Left ventricle myocardium superior (tissue), 1 donor: Measurements from ENCODE around the gene SLC4A11. TPM values are rescaled to one million over a fixed set of nuclear protein-coding genes. Genes with fewer than 3 reads are reported as not detected.
A peak's percentile ranks its signal among the peaks of the same experiment; 100 is the strongest.
"Not testable (repeated sequence)": the region's sequence is repeated elsewhere in the genome, so short reads cannot be mapped to it uniquely, and the experiment has no call there.

Experiments used
- ATAC-seq: fragments of 200-7000 bp; cut with Tn5 transposase; one replicate; pipeline ENCODE4 v1.9.1; 2020; ENCODE audit warnings: mild to moderate bottlenecking, moderate library complexity
- DNase-seq: peaks from one replicate; pipeline ENCODE4 v3.0.0-alpha.2; 2020
- intact Hi-C: fragments of 100-400 bp; cut with micrococcal nuclease; formaldehyde crosslinking; loops from one replicate; pipeline ENCODE4 v1.11.0; 2022
- total RNA-seq: library from RNA; stranded (reverse); fragmentation: NEBNext Ultra II Directional; extraction: Animal tissue kit (Norgen Biotek cat#: 25700); gene quantifications from one replicate; pipeline ENCODE4 v1.2.1, GENCODE V29; 2021
- donor health status: DM: no; HTN: yes; CAD: no; lungs with severe emphysema.

SLC4A11 gene
- total RNA-seq, 1 donor from 2014 or later, result 0.82 TPM

- no peak for ATAC-seq
- intact Hi-C loops, result no loop called here
- no peak for DNase-seq
These were observed 7.0 kb downstream of the SLC4A11 start for GRCh38 chr20:3231889-3232588.

DNA sequence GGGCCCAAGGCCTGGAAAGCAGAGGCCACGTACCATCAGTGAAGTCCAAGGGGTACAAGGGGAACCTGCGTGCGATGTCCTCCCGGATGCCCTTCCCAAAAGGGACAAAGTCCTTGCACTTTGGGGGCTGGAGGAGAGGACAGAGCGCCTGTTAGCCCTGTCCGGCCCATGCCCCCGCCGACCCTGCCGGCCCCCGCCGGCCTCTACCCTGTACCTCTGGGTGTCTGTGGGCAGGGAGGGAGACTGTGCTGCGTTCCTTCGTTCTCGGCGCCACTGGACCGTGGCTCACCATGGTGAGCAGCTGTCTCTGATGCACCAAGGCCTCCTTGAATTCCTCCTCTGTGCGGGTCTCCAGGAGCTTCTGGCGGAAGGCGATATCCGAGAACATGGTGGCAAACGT lies 7.9 kb downstream of the SLC4A11 start:
- intact Hi-C loops, result no loop called here
- no peak for ATAC-seq
- DNase-seq, result no peak

DNA sequence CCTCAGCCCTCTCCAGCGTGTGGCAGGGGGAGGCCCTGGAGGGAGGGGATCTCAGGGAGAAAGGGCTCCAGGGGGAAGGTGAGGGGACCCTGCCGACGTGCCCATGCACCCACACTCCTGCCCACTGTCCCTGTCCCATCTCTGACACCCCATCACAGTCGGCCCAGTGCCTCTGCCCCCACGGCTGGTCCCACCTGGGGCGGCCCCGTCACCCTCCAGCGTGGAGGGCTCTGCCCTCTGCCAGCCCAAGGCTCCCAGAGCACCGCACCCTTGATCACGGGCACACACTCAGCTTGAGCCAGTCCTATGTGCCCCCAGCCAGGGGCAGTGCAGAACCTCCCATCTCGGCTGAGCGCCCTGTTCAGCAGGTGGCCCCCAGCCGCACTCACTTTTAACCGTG lies 9.2 kb downstream of the SLC4A11 start:
- DNase-seq (no peak), ATAC-seq (no peak)
- intact Hi-C loops, result no loop called here

- intact Hi-C loops, result no loop called here
- no peak for DNase-seq
- ATAC-seq, result no peak
These were observed 9.8 kb downstream of the SLC4A11 start for GRCh38 chr20:3229158-3229557.

DNA sequence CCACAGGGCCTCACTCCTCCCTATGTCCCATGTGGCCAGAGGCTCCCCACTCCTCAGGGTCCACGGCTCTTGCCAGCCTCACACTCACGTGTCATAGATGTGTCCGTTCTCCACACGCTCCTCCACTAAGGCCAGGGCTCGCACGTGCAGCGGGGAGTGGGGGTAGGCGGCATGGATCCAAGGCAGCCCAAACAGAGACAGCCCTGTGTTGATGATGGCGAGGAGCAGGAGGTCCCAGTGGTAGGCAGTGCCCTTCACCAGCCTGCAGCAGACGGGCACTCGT lies 10.3 kb downstream of the SLC4A11 start:
- DNase-seq (no peak), ATAC-seq (no peak)
- intact Hi-C loops, result no loop called here

- DNase-seq (no peak), ATAC-seq (no peak)
- intact Hi-C loops, result no loop called here
These were observed 10.8 kb downstream of the SLC4A11 start for GRCh38 chr20:3227936-3228749.

GRCh38 chr20:3227506-3227905 lies 11.5 kb downstream of the SLC4A11 start:
- no peak for ATAC-seq
- intact Hi-C loops, result no loop called here
- DNase-seq, result no peak

DNA sequence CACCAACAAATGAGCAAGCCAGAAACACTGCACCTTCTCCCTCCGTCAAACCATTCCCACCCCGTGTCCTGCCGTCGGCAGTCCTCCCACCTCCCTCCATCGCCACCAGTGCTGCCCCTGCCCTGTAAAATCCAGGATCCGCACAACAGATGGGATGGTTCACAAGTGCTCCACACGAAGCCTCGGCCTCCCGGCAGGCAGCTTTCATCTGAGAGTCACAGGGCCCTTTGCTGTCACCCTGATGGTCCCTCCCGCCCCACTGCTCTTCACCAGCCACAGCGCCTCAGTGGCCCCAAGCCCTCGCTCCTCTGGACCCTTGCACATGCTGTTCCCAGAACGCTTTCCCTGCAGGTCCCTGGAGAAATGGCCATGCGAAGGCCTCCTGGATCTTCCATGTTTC lies 12.1 kb downstream of the SLC4A11 start:
- DNase-seq (no peak), ATAC-seq (no peak)
- intact Hi-C loops, result no loop called here

DNA sequence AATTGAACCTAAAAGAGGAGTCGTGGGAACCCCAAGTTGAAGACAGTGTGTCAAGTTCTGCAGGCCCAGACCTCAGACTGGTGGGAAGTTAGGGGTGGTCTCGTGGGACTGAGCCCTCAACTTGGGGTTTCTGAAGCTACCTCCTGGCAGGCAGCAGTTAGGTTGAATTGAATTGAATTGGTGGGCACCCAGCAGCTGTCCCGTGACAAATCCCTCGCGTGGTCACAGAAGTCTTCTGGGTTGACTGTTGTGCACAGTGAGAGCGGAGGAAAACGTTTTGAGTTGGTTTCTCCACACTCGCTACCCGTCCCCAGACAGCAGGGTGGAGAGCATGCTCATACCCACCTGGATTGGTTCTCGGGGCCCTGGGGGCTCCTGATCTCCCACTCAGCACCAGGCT lies 12.9 kb downstream of the SLC4A11 start:
- intact Hi-C loops, result no loop called here
- ATAC-seq, result no peak
- DNase-seq, result no peak

GRCh38 chr20:3224681-3225421 lies 14.1 kb downstream of the SLC4A11 start:
- intact Hi-C loops, result no loop called here
- no peak for DNase-seq
- ATAC-seq, result no peak

DNA sequence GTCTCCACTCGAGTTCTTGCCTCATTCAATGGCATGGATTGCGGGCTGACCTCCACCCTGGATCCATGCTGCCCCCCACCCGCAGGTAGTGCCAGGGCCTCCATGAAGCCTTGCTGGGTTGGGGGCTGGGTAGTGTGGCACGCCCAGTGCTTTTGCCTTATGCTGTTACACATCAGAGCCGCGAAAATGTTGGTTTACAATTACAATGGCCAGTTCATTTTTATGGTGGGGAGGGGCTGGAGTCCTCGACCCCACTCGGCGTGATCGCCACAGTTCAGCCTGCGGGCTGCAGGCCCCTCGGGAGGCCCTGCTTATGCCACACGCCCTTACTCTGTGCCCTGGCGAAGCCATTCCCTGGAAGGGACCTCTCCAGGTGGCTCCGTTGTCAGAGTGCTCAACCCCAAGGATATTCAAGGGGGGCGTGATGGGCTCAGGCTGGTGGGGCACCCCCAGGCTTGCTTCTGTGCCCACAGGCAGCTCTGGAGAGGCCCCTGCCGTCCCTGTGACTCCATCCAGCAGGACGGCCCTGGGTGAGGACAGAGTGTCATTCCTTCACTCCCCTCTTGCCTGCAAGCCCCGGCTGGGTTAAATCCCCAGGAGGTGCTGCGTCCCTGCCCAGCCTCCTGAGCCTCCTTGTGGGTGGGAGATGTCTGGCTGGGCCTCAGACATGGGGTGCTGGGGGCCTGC lies 14.9 kb downstream of the SLC4A11 start:
- intact Hi-C loops, result no loop called here
- DNase-seq, result no peak
- ATAC-seq, result no peak

DNA sequence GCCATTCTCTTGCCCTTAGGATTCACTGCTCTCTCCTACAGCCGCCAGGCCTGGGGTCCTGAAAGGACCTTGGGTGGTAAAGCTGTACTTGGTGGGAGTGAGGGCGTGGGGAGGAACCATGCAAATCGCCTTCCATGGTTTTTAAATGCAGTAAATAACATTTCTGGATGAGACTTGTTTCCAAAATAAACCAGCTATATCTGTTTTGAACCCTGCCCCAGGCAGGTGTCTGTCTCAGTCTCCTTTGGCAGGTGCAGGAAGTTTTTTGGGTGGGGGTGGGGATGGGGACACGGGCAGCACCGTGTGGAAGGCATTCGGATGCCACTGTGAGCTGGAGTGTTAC lies 15.4 kb downstream of the SLC4A11 start:
- ATAC-seq, result no peak
- intact Hi-C loops, result no loop called here

DNA sequence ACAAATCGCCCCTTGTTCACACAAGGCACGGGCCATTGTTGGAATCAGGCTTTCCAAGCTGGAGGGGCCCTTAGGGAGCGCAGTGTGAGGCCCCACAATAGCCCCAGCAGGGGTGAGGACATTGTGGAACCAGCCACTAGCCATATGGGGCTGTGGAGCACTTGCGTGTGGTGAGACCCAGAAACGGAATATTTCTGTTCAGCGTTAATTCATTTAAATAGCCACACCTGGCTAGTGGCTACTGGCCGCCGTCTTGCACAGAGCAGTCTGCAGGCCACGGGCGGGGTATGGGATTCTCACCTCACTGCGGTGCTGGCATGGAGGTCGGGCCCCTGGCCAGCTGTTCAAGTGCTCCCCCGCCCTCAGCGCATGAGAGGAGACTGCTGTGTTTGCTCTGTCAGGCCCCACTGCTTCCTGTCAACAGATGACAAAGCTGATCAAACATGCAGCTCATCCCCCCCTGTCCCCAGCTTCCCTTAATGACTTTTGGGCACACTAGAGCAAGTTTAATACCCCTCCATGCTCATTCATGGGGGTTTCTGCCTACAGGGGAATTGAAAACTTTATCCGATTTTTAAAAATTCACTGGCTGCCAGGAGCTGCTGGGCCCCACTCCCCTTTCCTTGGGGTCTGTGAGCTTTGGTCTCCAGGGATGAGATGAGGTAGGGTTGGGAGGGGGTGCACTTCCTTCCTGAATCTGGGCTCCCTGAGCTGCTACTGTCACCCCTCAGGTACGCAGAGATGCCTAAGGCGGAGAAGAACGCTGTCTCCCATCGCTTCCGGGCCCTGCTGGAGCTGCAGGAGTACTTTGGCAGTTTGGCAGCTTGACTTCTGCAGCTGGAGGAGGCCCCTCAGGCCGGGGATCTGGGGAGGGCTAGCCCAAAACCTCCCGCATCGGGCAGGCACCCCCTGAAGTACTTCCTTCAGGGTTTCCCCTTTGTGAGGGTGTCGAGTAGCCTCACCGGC lies 16.1 kb downstream of the SLC4A11 start:
- ATAC-seq (peak; percentile 89), DNase-seq (peak; percentile 80)
- intact Hi-C loops, result no loop called here

More for the DNA sequence above, 15.4 kb downstream of the SLC4A11 start:
- no peak for DNase-seq

DNA sequence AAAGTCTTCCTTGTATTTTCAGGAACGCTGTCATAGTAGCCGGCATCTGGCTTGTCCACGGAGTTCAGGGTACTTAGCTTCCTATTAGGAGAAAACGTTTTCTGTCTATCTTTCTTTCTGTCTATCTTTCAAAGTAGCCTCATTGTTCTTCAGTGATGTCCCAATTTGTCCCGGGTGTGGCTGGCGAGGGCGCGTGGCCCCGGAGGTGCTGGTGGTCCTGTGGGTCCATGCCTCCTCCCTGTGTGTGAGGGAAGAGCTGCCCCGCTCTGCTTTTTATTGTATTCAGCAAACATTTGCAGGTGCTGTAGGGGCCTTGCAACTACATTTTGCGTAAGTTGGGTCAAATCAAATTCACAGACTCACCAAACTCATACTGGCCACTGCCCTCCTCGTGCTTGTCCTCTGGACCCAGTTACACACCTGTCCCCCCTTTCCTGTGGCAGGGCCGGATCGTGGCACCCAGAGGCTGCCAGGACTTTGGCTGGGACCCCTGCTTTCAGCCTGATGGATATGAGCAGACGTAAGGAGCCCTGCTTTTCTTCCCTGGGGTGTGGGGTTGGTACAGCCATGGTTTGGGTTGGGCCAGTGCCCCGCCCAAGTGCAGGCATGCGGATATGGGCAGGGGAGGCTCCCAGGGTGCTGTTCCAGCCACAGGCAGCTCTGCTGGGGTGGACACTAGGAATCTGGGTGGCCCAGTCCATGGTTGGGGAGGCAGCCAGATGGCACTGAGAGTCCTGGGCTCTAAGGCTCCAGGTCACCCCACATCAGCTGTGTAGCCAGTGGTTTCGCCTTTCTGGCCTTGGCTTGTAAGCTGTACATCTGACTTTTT lies 17.4 kb downstream of the SLC4A11 start:
- intact Hi-C loops, result no loop called here
- no peak for DNase-seq
- ATAC-seq, result no peak

GRCh38 chr20:3218307-3218988 lies 20.5 kb downstream of the SLC4A11 start:
- intact Hi-C loops, result no loop called here
- peak; percentile 78 for ATAC-seq

GRCh38 chr20:3215359-3215917 lies 23.6 kb downstream of the SLC4A11 start:
- ATAC-seq, DNase-seq, intact Hi-C loops: not testable (repeated sequence)

More at GRCh38 chr20:3218307-3218988, 20.5 kb downstream of the SLC4A11 start:
- DNase-seq, result peak; percentile 75

DNA sequence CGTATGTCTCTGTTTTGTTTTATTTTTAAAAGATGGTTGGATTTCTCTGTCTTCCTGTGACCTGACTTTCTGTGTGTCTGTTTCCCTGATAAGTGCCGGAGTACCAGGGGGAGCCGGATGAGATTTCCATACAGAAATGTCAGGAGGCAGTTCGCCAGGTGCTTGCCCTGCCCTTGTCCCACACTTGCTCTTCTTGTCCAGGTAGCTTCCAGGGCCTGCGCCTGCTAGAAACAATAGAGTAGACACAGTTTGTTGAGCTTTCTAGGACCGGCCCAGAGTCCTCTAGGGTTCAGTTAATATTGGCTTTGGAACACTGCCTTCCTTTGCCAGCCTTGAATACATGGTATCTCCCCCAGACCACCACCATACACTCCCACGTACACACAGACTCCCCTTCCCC lies 25.8 kb downstream of the SLC4A11 start:
- ATAC-seq, result no peak
- intact Hi-C loops, result no loop called here

More for the DNA sequence above, 25.8 kb downstream of the SLC4A11 start:
- no peak for DNase-seq
